K562 (cell line): Measurements from ENCODE around the gene KLHL22. TPM values are rescaled to one million over a fixed set of nuclear protein-coding genes. Genes with fewer than 3 reads are reported as not detected.

Source experiments
- ATAC-seq: fragments of 200-7000 bp; cut with Tn5 transposase; 3 replicates; pipeline ENCODE4 v1.9.1; 2020; ENCODE audit warnings: moderate library complexity
- BruUV-seq: library from RNA; stranded (reverse); fragments of 400-500 nt; replicated peaks from 2 replicates; lab custom pipeline; 2021; lab: Mats Ljungman, UMichigan
- CTCF ChIA-PET: fragments of 300-600 bp; formaldehyde crosslinking; extraction: SDS; loops from one replicate; lab custom pipeline; 2021; ENCODE audit warnings: low intra/inter-chr PET ratio; lab: Yijun Ruan, JAX
- POLR2A ChIA-PET: fragments of 300-600, 350-650 bp; sonication (Branson Sonifier 250); formaldehyde crosslinking; extraction: SDS; loops from one replicate; lab custom pipeline; 2021; ENCODE audit warnings: antibody characterized with exemption, inconsistent platforms; lab: Yijun Ruan, JAX
- DNase-seq, 4 experiments: peaks; one replicate each; pipeline versions ENCODE4 v3.0.0 to v3.0.0-alpha.2; 2011 to 2018; ENCODE audit warnings: low spot score in 3 of 4, mixed read lengths in 3 of 4; ENCODE audit errors: extremely low read depth in 1 of 4
- FAIRE-seq: peaks from 2 replicates; lab custom pipeline; 2011; peaks lifted over from hg19 to GRCh38; lab: Jason Lieb, UNC
- H2AFZ ChIP-seq: 2 replicates; pipeline ENCODE4 v1.6.0; 2011; ENCODE audit warnings: low read depth, low read length, control low read depth, inconsistent platforms
- H3K27ac ChIP-seq: fragments of 200-600 bp; 3 replicates; pipeline ENCODE4 v1.8.0; 2011; ENCODE audit warnings: low read depth, mild to moderate bottlenecking, control low read depth, inconsistent platforms, low read length, moderate library complexity, mixed read lengths; ENCODE audit errors: extremely low read depth
- H3K27me3 ChIP-seq, 2 experiments: fragments of 300-600 bp in 1 of 2; 2 replicates in 1 of 2; 3 replicates in 1 of 2; pipeline versions ENCODE4 v1.6.0 to v1.8.0; 2011; ENCODE audit warnings: inconsistent platforms in 2 of 2, low read length in 2 of 2, mild to moderate bottlenecking in 1 of 2, mixed read lengths in 1 of 2, moderate library complexity in 1 of 2; ENCODE audit not compliant: control insufficient read depth in 2 of 2, insufficient read depth in 2 of 2
- H3K36me3 ChIP-seq: fragments of 300-600 bp; 3 replicates; pipeline ENCODE4 v1.8.0; 2011; ENCODE audit warnings: mild to moderate bottlenecking, low read length, inconsistent platforms; ENCODE audit not compliant: control insufficient read depth, insufficient read depth
- H3K4me1 ChIP-seq, 2 experiments: fragments of 200-600 bp in 1 of 2; replicated peaks in 1 of 2; 2 replicates in 1 of 2; 3 replicates in 1 of 2; pipeline versions ENCODE4 v1.5.1 to v1.8.0; 2011; ENCODE audit warnings: inconsistent platforms in 2 of 2, low read length in 2 of 2, mild to moderate bottlenecking in 1 of 2, mixed read lengths in 1 of 2, moderate library complexity in 1 of 2; ENCODE audit not compliant: control insufficient read depth in 2 of 2, insufficient read depth in 2 of 2
- H3K4me2 ChIP-seq: 2 replicates; pipeline ENCODE4 v1.6.1; 2011; ENCODE audit warnings: low read length, control low read depth, inconsistent platforms, mixed read lengths; ENCODE audit not compliant: insufficient read depth
- H3K4me3 ChIP-seq: fragments of 200-600 bp; sonication (generic), shearing (Covaris generic); 2 replicates; pipeline ENCODE4 v1.5.1; 2016; ENCODE audit warnings: control low read depth, inconsistent platforms
- H3K79me2 ChIP-seq: fragments of 200-600 bp; 3 replicates; pipeline ENCODE4 v1.8.0; 2011; ENCODE audit warnings: low read length, inconsistent platforms; ENCODE audit not compliant: control insufficient read depth, insufficient read depth
- H3K9ac ChIP-seq, 2 experiments: 2 replicates each; pipeline versions ENCODE4 v1.6.0 to v1.6.1; 2011; ENCODE audit warnings: low read depth in 2 of 2, low read length in 2 of 2, control low read depth in 1 of 2, inconsistent platforms in 1 of 2, mild to moderate bottlenecking in 1 of 2, mixed read lengths in 1 of 2; ENCODE audit not compliant: insufficient read depth in 1 of 2
- H3K9me1 ChIP-seq: one replicate; pipeline ENCODE4 v1.6.0; 2011; ENCODE audit warnings: inconsistent platforms, mild to moderate bottlenecking, low read length, moderate library complexity; ENCODE audit not compliant: control insufficient read depth, insufficient read depth
- H3K9me3 ChIP-seq: replicated peaks from 2 replicates; pipeline ENCODE4 v1.5.1; 2011; ENCODE audit warnings: low read depth, low read length, inconsistent platforms; ENCODE audit not compliant: control insufficient read depth, insufficient read depth
- H4K20me1 ChIP-seq: replicated peaks from 2 replicates; pipeline ENCODE4 v1.6.1; 2011; ENCODE audit warnings: low read length, inconsistent platforms, mixed read lengths; ENCODE audit not compliant: control insufficient read depth, insufficient read depth
- CEBPZ ChIP-seq: fragments of 150-350 bp; IDR thresholded peaks from 2 replicates; pipeline ENCODE4 v1.6.1; 2014; ENCODE audit warnings: low read depth, mild to moderate bottlenecking, low read length, borderline replicate concordance
- FOXK1 ChIP-seq: sonication (generic); formaldehyde crosslinking; IDR thresholded peaks from 2 replicates; pipeline ENCODE4 v1.8.0; 2022; ENCODE audit warnings: missing genetic modification reagents, mild to moderate bottlenecking, borderline replicate concordance
- GABPA ChIP-seq: fragments of 200-800 bp; sonication (Bioruptor generic); conservative IDR thresholded peaks from 2 replicates; pipeline ENCODE4 v1.6.1; 2016; ENCODE audit warnings: low read depth, missing genetic modification characterization, missing compliant biosample characterization
- HMGN3 ChIP-seq: IDR thresholded peaks from 2 replicates; pipeline ENCODE4 v1.6.1; 2011; ENCODE audit warnings: borderline replicate concordance, low read depth, mild to moderate bottlenecking, mixed read lengths, low read length; ENCODE audit not compliant: insufficient read length; ENCODE audit errors: extremely low read depth
- NR2F6 ChIP-seq: fragments of 450-650 bp; formaldehyde crosslinking; IDR thresholded peaks from 2 replicates; pipeline ENCODE4 v1.4.0; 2020; ENCODE audit warnings: mild to moderate bottlenecking
- PHB2 ChIP-seq: fragments of 450-650 bp; IDR thresholded peaks from 2 replicates; pipeline ENCODE4 v1.6.1; 2017; ENCODE audit warnings: low read depth
- SAP30 ChIP-seq: fragments of 200-600 bp; sonication (generic); IDR thresholded peaks from 2 replicates; pipeline ENCODE4 v1.6.1; 2012; ENCODE audit warnings: borderline replicate concordance, low read depth, mild to moderate bottlenecking, moderate library complexity, low read length, control low read depth, inconsistent platforms; ENCODE audit not compliant: insufficient read depth, poor library complexity, severe bottlenecking
- SMC3 ChIP-seq: conservative IDR thresholded peaks from 2 replicates; pipeline ENCODE4 v1.6.1; 2011; ENCODE audit warnings: low read depth, low read length, improper control_type of control experiment; ENCODE audit not compliant: insufficient read depth
- SNIP1 ChIP-seq: fragments of 450-650 bp; IDR thresholded peaks from 2 replicates; pipeline ENCODE4 v1.7.1; 2017; ENCODE audit warnings: low read depth, mild to moderate bottlenecking
- ZNF124 ChIP-seq: sonication (generic); formaldehyde crosslinking; IDR thresholded peaks from 2 replicates; pipeline ENCODE4 v1.8.1; 2022; ENCODE audit warnings: missing genetic modification reagents
- ZNF518B ChIP-seq: fragments of 250-450 bp; sonication (Bioruptor Pico); IDR thresholded peaks from 2 replicates; pipeline ENCODE4 v1.5.0; 2021; ENCODE audit warnings: mild to moderate bottlenecking, moderate library complexity
- ZNF785 ChIP-seq: fragments of 250-450 bp; sonication (Bioruptor Pico); IDR thresholded peaks from 2 replicates; pipeline ENCODE4 v1.4.0; 2020; ENCODE audit warnings: mild to moderate bottlenecking
- WGBS: fragments of 100-300 bp; shearing (Covaris generic); methylation state at CpG from one replicate; pipeline ENCODE4 v1.1.6; 2016; ENCODE audit warnings: low coverage, mixed read lengths; ENCODE audit not compliant: insufficient coverage; ENCODE audit errors: missing lambda C conversion rate; 5-methylcytosine and 5-hydroxymethylcytosine counted together
- in situ Hi-C: fragments of 300-500 bp; cut with MboI; formaldehyde crosslinking; loops from 4 replicates; pipeline ENCODE4 v1.15.0; 2018; ENCODE audit warnings: inconsistent platforms, mixed read lengths
- intact Hi-C: fragments of 100-400 bp; cut with micrococcal nuclease; formaldehyde crosslinking; loops from 2 replicates; pipeline ENCODE4 v1.14.2; 2022
- polyA plus RNA-seq, 8 experiments: library from polyadenylated mRNA; depleted of rRNA in 4 of 8; stranded (reverse) in 5 of 8; unstranded in 3 of 8; fragments of >200 nt; fragmentation: Nextera tagmentation in 2 of 8; fragmentation: Illumina TruSeq in 1 of 8; extraction: Ambion mirVana in 2 of 8; extraction: Trizol in 1 of 8; gene quantifications; 2 replicates each; pipeline versions ENCODE4 v1.2.1 to v1.2.3, GENCODE V29; 2011 to 2014; ENCODE audit warnings: inconsistent platforms in 1 of 8, missing spikeins in 1 of 8
- total RNA-seq, 7 experiments: library from RNA; depleted of rRNA in 6 of 7; stranded (reverse); fragments of >200 nt in 6 of 7; fragmentation: Illumina TruSeq in 2 of 7; extraction: Trizol in 2 of 7; gene quantifications; 2 replicates each; pipeline versions ENCODE4 v1.2.1 to v1.2.3, GENCODE V29; 2011 to 2021; ENCODE audit warnings: low replicate concordance in 1 of 7
- TF ChIP-seq, protein P1 (sequence below): fragments of 450-650 bp; formaldehyde crosslinking; IDR thresholded peaks from 2 replicates; pipeline ENCODE4 v1.4.0; 2020; ENCODE audit warnings: mild to moderate bottlenecking, moderate library complexity

Gene KLHL22
- total and polyA plus RNA-seq, 9 of the 15 experiments (the other 6 are each of a cell fraction or from before 2014, with no cell fraction given) = 1.3 to 25.6 (median 15.2) TPM

DNA sequence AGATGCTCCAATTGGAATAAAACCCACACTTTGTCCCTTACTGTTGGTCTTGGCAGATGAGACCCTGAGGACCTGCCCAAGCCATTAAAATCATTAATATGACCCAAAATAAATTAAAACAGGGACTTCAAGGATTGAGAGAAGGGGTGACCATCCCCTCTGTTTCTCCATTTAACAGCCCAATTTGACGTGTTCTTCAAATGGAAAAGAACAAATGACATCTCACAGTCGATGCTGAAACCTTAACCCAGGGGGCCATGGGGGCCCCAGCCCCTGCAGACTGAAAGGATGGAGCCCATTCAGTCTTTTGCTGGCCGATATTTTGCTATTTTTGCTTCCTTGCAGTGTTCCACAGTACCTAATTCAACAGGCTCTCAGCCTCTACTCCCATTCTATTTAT is 81.1 kb downstream of the KLHL22 start:
- POLR2A ChIA-PET = interaction anchor here (0.6 kb wide), 1 partner anchor 32 kb away, joined by 7 read pairs; no protein-coding TSS in a partner anchor
- in situ Hi-C loops (loop anchor here (25.0 kb wide), 2 partner anchors 273 to 1877 kb away; partner anchors contain the start of gene TMEM191B), intact Hi-C loops (loop anchor here (10.0 kb wide), 2 partner anchors 260 kb away; partner anchors contain the start of gene CCDC188)
- Histone ChIP-seq H3K27ac (no peak overlapping the region), H3K4me3 (no peak overlapping the region), H4K20me1 (no peaks in the 10 kb centered on the region), H3K27me3 (no peaks in the 10 kb centered on the region), H3K9me1 (no peaks in the 10 kb centered on the region), H3K9me3 (no peaks in the 10 kb centered on the region), H3K79me2 (no peaks in the 10 kb centered on the region), H3K9ac (no peak overlapping the region), H2AFZ (no peak overlapping the region), H3K4me1 (peaks cover 9 to 11% of the 10 kb centered on the region in 2 experiments), H3K4me2 (no peak overlapping the region), H3K36me3 (no peaks in the 10 kb centered on the region)
- FAIRE-seq (no peak), ATAC-seq (no peak), DNase-seq (no peak)
- CTCF ChIA-PET = interaction anchor here (0.7 kb wide), 1 partner anchor 81 kb away, joined by 4 read pairs; the partner anchor contains the start of gene KLHL22
- 7% methylated on average over 3 of the region's 3 CpGs for WGBS
- BruUV-seq = no TSS peak
- no peak for TF ChIP-seq SAP30
- no peak for TF ChIP-seq SMC3
- TF ChIP-seq HMGN3 = no peak
- TF ChIP-seq FOXK1 = peak; percentile 66; the same call in 1 of the 2 replicates
- no peak for TF ChIP-seq ZNF518B (CRISPR knock-in tag)
- no peak for TF ChIP-seq SNIP1
- 0 out of 2 replicates have a peak, but pooled peaks have one; percentile 41 for TF ChIP-seq NR2F6 (CRISPR knock-in tag)
- TF ChIP-seq GABPA (tag) = no peak
- TF ChIP-seq ZNF785 = 0 out of 2 replicates have a peak, but pooled peaks have one; percentile 18
- TF ChIP-seq PHB2 = no peak
- TF ChIP-seq CEBPZ = no peak
- TF ChIP-seq, protein P1, sequence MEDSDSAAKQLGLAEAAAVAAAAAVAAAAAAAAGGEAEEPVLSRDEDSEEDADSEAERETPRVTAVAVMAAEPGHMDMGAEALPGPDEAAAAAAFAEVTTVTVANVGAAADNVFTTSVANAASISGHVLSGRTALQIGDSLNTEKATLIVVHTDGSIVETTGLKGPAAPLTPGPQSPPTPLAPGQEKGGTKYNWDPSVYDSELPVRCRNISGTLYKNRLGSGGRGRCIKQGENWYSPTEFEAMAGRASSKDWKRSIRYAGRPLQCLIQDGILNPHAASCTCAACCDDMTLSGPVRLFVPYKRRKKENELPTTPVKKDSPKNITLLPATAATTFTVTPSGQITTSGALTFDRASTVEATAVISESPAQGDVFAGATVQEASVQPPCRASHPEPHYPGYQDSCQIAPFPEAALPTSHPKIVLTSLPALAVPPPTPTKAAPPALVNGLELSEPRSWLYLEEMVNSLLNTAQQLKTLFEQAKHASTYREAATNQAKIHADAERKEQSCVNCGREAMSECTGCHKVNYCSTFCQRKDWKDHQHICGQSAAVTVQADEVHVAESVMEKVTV = 0 out of 2 replicates have a peak, but pooled peaks have one; percentile 23
- TF ChIP-seq ZNF124 = no peak
